HCT116 (cell line): ENCODE measurements around the gene SLC25A39.

Experiments used
- CTCF ChIP-seq, 3 experiments: fragments of 200-600 bp in 1 of 3; sonication (generic) in 1 of 3; IDR thresholded peaks in 2 of 3; conservative IDR thresholded peaks in 1 of 3; 2 replicates each; pipeline ENCODE4 v1.5.1; 2012 to 2017; ENCODE audit warnings: low read depth in 2 of 3, low read length in 2 of 3, antibody characterized with exemption in 1 of 3, borderline replicate concordance in 1 of 3, control low read depth in 1 of 3, mild to moderate bottlenecking in 1 of 3, mixed read lengths in 1 of 3, mixed run types in 1 of 3, moderate library complexity in 1 of 3; ENCODE audit not compliant: insufficient read depth in 1 of 3
- POLR2A ChIP-seq: IDR thresholded peaks from 2 replicates; pipeline ENCODE4 v1.7.0; 2011; ENCODE audit warnings: borderline replicate concordance; ENCODE audit not compliant: insufficient read depth, insufficient read length; ENCODE audit errors: extremely low read depth
- POLR2AphosphoS5 ChIP-seq: IDR thresholded peaks from 2 replicates; pipeline ENCODE4 v1.6.1; 2011; ENCODE audit warnings: mild to moderate bottlenecking, low read depth, low read length, moderate library complexity

DNA sequence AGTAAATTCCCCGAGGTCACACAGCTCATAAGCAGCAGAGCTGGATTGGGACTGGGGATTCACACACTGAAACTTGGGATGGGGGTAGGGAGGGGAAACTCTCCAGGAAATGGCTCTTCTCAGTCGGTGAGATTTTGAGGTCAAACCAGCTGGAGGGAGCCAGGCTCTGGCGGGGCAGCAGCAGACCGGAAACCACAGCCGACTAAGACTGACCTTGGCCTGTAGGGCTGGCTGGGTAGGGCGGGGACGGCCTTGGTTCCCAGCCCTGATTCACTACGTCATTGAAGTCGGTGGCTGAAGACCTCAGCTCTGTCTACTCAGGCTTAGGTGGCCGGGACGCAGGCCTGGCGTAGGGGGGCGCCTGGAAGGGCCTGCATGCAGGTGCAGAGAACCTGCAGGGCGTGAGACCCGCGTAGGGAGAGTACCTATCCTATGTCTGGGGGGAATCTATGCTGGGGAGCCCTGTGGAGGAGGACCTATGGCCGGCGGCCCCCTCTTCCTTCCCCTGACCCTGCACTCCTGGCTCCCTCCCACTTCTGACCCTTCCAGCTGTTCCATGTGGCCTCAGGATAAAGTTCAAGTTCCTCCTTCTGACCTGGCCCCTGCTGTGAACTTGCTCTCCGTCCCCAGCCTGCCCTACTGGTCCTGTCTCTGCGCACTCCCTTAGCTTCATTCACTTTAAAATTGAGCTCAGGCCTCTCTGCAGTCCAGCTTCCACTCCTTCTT is 44.8 kb downstream of the SLC25A39 start:
- TF ChIP-seq POLR2AphosphoS5 (no peak), POLR2A (no peak), CTCF (IDR thresholded peaks at IDR 0.05 in 2 of 3, conservative IDR thresholded peaks at IDR 0.05 in 1 of 3; ENCODE audit: borderline replicate concordance in 1 of 3, insufficient read depth in 1 of 3, low read depth in 2 of 3, low read length in 2 of 3) (no peak)
